Tibial nerve (tissue), 4 donors: Measurements from ENCODE around the gene SMARCA2. TPM values are rescaled to one million over a fixed set of nuclear protein-coding genes. Genes with fewer than 3 reads are reported as not detected.

Experiments
- DNase-seq, 2 donors: peaks; one replicate each; pipeline ENCODE4 v3.0.0-alpha.2; 2019; ENCODE audit warnings: low spot score in 2 of 2
- H3K27ac ChIP-seq, 4 donors: fragments of 200-600 bp; sonication (generic) in 3 of 4; one replicate each; pipeline ENCODE4 v1.5.1; 2017 to 2019; ENCODE audit warnings: mild to moderate bottlenecking in 1 of 4
- H3K27me3 ChIP-seq, 2 donors: fragments of 200-600 bp; sonication (generic) in 1 of 2; one replicate each; pipeline versions ENCODE4 v1.5.1 to v1.6.0; 2017 to 2019
- H3K36me3 ChIP-seq, 3 donors: fragments of 200-600 bp; sonication (generic); one replicate each; pipeline ENCODE4 v1.5.1; 2018 to 2019
- H3K4me1 ChIP-seq, 4 donors: fragments of 200-600 bp; sonication (generic) in 3 of 4; one replicate each; pipeline ENCODE4 v1.5.1; 2017 to 2019
- H3K4me3 ChIP-seq, 4 donors: fragments of 200-600 bp; sonication (generic) in 3 of 4; one replicate each; pipeline ENCODE4 v1.5.1; 2017 to 2019; ENCODE audit warnings: mild to moderate bottlenecking in 1 of 4, moderate library complexity in 1 of 4
- H3K9me3 ChIP-seq, 4 donors: fragments of 200-600 bp; sonication (generic) in 3 of 4; one replicate each; pipeline ENCODE4 v1.5.1; 2017 to 2019
- CTCF ChIP-seq, 5 experiments: fragments of 200-600 bp in 3 of 5; fragments of 450-650 bp in 2 of 5; sonication (generic) in 3 of 5; IDR thresholded peaks; one replicate each; pipeline ENCODE4 v1.5.1; 2016 to 2019; ENCODE audit warnings: antibody characterized with exemption in 5 of 5, mild to moderate bottlenecking in 3 of 5, moderate library complexity in 2 of 5
- EP300 ChIP-seq, 2 donors: sonication (generic); formaldehyde crosslinking; IDR thresholded peaks; one replicate each; pipeline ENCODE4 v1.6.1; 2017; ENCODE audit warnings: antibody characterized with exemption in 2 of 2, mild to moderate bottlenecking in 1 of 2
- POLR2A ChIP-seq, 2 donors: fragments of 450-650 bp; IDR thresholded peaks; one replicate each; pipeline ENCODE4 v1.6.1; 2017; ENCODE audit warnings: antibody characterized with exemption in 2 of 2, mild to moderate bottlenecking in 2 of 2, moderate library complexity in 2 of 2
- WGBS, 2 donors: methylation state at CpG; one replicate each; pipeline ENCODE4 v1.1.5; 2018; 5-methylcytosine and 5-hydroxymethylcytosine counted together
- total RNA-seq, 4 donors: library from RNA; depleted of rRNA; stranded (reverse); fragments of >200 nt; gene quantifications; one replicate each; pipeline ENCODE4 v1.1.0, GENCODE V29; 2016

SMARCA2 gene
- total RNA-seq, 4 donors from 2014 or later: 75.9 to 140 (median 119) TPM

- no peak for TF ChIP-seq CTCF (IDR thresholded peaks at IDR 0.05)
- TF ChIP-seq POLR2A (IDR thresholded peaks at IDR 0.05): no peak
- TF ChIP-seq EP300 (IDR thresholded peaks at IDR 0.05): no peak
Observed at GRCh38 chr9:2170722-2171121, 155.6 kb downstream of the SMARCA2 start.

GRCh38 chr9:2173170-2173569 lies 158.0 kb downstream of the SMARCA2 start:
- no peak overlapping the region for H3K4me3 ChIP-seq
- H3K4me1 ChIP-seq: no peaks in the 10 kb centered on the region
- no peak for TF ChIP-seq CTCF (IDR thresholded peaks at IDR 0.05)
- TF ChIP-seq EP300 (IDR thresholded peaks at IDR 0.05): no peak
- TF ChIP-seq POLR2A (IDR thresholded peaks at IDR 0.05): no peak
- H3K27ac ChIP-seq: no peak overlapping the region
- no peaks in the 10 kb centered on the region for H3K27me3 ChIP-seq
- peaks cover 0 to 46% (median 0%) of the 10 kb centered on the region in 3 donors for H3K36me3 ChIP-seq
- no peaks in the 10 kb centered on the region for H3K9me3 ChIP-seq
- DNase-seq: no peak
- WGBS, 2 donors: 95 to 100% methylated on average over 1 of the region's 1 CpG

More at GRCh38 chr9:2170722-2171121, 155.6 kb downstream of the SMARCA2 start:
- Histone ChIP-seq H3K4me1 (no peaks in the 10 kb centered on the region), H3K27ac (no peak overlapping the region), H3K9me3 (no peaks in the 10 kb centered on the region), H3K27me3 (no peaks in the 10 kb centered on the region), H3K36me3 (peaks cover 0 to 62% (median 0%) of the 10 kb centered on the region in 3 donors), H3K4me3 (no peak overlapping the region)
- 91 to 95% methylated on average over 6 of the region's 6 CpGs for WGBS, 2 donors
- no peak for DNase-seq

- H3K36me3 ChIP-seq: peaks cover 0 to 42% (median 0%) of the 10 kb centered on the region in 3 donors
- WGBS, 2 donors: 88 to 90% methylated on average over 6 of the region's 6 CpGs
- H3K4me1 ChIP-seq: no peaks in the 10 kb centered on the region
- no peak for DNase-seq
- TF ChIP-seq CTCF (IDR thresholded peaks at IDR 0.05) (no peak), EP300 (IDR thresholded peaks at IDR 0.05) (no peak), POLR2A (IDR thresholded peaks at IDR 0.05) (no peak)
- no peak overlapping the region for H3K4me3 ChIP-seq
- H3K27me3 ChIP-seq: no peaks in the 10 kb centered on the region
- H3K9me3 ChIP-seq: no peaks in the 10 kb centered on the region
- H3K27ac ChIP-seq: no peak overlapping the region
Observed at GRCh38 chr9:2173861-2174260, 158.7 kb downstream of the SMARCA2 start.

GRCh38 chr9:2174306-2174705 lies 159.2 kb downstream of the SMARCA2 start:
- H3K4me3 ChIP-seq: no peak overlapping the region
- H3K36me3 ChIP-seq: peaks cover 0 to 38% (median 0%) of the 10 kb centered on the region in 3 donors
- no peaks in the 10 kb centered on the region for H3K4me1 ChIP-seq
- WGBS, 2 donors: 83 to 87% methylated on average over 7 of the region's 7 CpGs
- TF ChIP-seq POLR2A (IDR thresholded peaks at IDR 0.05): no peak
- TF ChIP-seq CTCF (IDR thresholded peaks at IDR 0.05): no peak
- no peak for TF ChIP-seq EP300 (IDR thresholded peaks at IDR 0.05)
- no peak for DNase-seq
- H3K27me3 ChIP-seq: no peaks in the 10 kb centered on the region
- no peak overlapping the region for H3K27ac ChIP-seq
- H3K9me3 ChIP-seq: no peaks in the 10 kb centered on the region

- no peak overlapping the region for H3K4me3 ChIP-seq
- no peak overlapping the region for H3K27ac ChIP-seq
- TF ChIP-seq EP300 (IDR thresholded peaks at IDR 0.05) (no peak), CTCF (IDR thresholded peaks at IDR 0.05) (no peak), POLR2A (IDR thresholded peaks at IDR 0.05) (no peak)
- WGBS, 2 donors: 87 to 89% methylated on average over 11 of the region's 11 CpGs
- H3K9me3 ChIP-seq: no peaks in the 10 kb centered on the region
- DNase-seq: no peak
- H3K36me3 ChIP-seq: peaks cover 0 to 33% (median 0%) of the 10 kb centered on the region in 3 donors
- no peaks in the 10 kb centered on the region for H3K4me1 ChIP-seq
- no peaks in the 10 kb centered on the region for H3K27me3 ChIP-seq
Observed at GRCh38 chr9:2174911-2175310, 159.8 kb downstream of the SMARCA2 start.
